Measurements from ENCODE around the gene POLR1C.

DNA sequence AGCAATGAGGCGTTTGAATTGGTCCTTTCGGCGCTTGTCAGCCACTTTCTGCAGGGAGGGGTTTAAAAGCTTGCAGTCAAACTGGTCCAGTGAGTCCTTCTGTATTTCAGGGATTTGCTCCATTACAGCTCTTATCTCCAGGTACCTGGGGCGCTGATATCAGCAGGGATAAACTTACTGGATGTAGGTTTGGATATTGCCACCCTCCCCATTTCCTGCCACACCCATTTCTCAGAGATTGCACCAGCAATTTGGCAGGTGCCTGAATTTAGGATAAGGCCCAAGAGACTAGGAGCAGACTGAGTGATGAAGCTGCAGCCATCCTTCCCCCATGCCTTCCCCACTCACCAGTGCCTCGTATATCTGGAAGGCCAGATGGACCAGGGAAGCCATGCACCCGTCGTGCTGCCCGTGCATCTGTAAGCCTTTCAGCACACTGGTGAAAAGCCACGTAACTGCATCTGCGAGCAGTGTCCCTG is 7.6 kb downstream of the POLR1C start:
- no peak for TF ChIP-seq CTCF (conservative IDR thresholded peaks at IDR 0.05; ENCODE audit: low read length)
- no peak for TF ChIP-seq EZH2phosphoT487 (IDR thresholded peaks at IDR 0.05; ENCODE audit: borderline replicate concordance)
